Measurements from ENCODE around the gene B4GALNT3.
"Not testable (repeated sequence)": the region's sequence is repeated elsewhere in the genome, so short reads cannot be mapped to it uniquely, and the experiment has no call there.

The B4GALNT3 gene

DNA sequence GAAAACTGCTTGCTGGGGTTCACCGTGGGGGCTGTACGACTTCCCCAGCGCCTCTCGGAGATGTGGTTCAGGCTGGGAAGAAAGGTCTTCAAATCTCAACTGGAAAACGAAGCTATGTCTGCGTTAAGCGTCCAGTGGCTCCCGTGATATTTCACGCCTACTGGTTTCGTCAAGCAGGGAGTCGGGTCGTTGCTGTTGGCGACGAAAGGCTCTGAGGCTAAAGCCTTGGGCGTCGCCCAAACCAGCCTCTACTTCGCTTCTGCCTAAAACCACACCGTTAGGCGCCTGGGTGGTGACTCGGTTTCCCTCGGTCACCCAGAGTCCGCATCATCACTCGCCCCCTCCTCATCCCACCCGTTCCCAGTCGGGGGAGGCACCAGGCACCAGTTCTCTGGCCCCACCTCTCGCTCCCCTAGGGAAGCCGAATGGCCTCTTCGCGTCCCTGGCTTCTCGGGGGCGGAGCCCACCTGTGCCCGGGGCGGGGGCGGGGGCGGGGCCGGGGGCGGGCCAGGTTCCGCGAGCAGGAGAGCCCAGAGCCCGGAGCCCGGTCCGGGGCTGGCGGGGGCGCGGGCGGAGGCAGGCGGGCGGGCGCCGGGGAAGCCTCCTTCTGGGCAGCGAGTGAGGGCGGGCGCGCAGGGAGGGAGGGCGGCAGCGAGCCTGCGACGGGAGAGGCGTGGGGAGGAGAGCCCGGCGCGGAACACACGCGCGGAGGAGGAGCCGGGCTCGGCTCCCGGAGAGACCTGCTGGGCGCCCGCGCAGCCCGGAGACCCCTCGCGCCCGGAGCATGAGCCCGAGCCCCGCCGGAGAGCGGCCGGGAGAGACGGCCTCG lies at the start of gene B4GALNT3:
Gene B4GALNT3, plus strand, starts transcription at position 510 of the 829 bp plus-strand sequence. CDS start 438 bp downstream, outside the sequence.
- Mint-ChIP-seq H3K27me3 (peaks cover 46 to 54% of the 10 kb centered on the region in 2 donors), H3K9me3 (no peaks in the 10 kb centered on the region), H3K27ac (no peak within 1 kb of the TSS), H3K4me1 (peaks cover 6% of the 10 kb centered on the region in 2 donors), H3K4me3 (peak within 1 kb of the TSS; percentile 78 to 81), H3K36me3 (peaks cover 0 to 3% of the 10 kb centered on the region in 2 donors)
- no peak for DNase-seq
- ATAC-seq (replicated peaks) = peak; percentile 62 to 72

GRCh38 chr12:414859-415258 lies 44.9 kb upstream of the B4GALNT3 start:
- ATAC-seq (replicated peaks) = no peak
- no peak overlapping the region for H3K4me3 Mint-ChIP-seq
- H3K27ac Mint-ChIP-seq = peak overlapping the region; percentile 7
- H3K4me1 Mint-ChIP-seq = peaks cover 0 to 2% of the 10 kb centered on the region in 2 donors
- no peaks in the 10 kb centered on the region for H3K9me3 Mint-ChIP-seq
- DNase-seq = no peak
- no peaks in the 10 kb centered on the region for H3K27me3 Mint-ChIP-seq
- H3K36me3 Mint-ChIP-seq = peaks cover 38 to 51% of the 10 kb centered on the region in 2 donors

DNA sequence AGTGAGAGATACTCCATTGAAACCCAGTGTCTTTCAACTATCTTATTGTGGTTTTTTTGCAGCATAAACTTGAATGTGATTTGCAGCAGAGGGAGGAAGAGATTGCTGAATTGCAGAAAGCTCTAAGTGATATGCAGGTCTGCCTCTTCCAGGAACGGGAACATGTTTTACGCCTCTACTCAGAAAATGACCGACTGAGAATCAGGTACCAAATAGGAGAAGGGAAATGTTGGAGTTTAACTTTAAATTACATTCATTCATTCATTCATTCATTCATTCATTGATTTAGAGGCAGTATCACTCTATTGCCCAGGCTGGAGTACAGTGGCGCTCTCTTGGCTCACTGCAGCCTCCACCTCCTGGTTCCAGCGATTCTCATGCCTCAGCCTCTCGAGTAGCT lies 41.3 kb upstream of the B4GALNT3 start:
- Mint-ChIP-seq H3K9me3 (no peaks in the 10 kb centered on the region), H3K27ac (no peak overlapping the region), H3K4me3 (no peak overlapping the region)

GRCh38 chr12:422526-422925 lies 37.2 kb upstream of the B4GALNT3 start:
- Mint-ChIP-seq H3K4me3 (no peak overlapping the region), H3K9me3 (no peaks in the 10 kb centered on the region), H3K27me3 (no peaks in the 10 kb centered on the region), H3K36me3 (peaks cover 28 to 38% of the 10 kb centered on the region in 2 donors), H3K4me1 (no peaks in the 10 kb centered on the region), H3K27ac (peak overlapping the region; percentile 33)
- DNase-seq (no peak), ATAC-seq (replicated peaks) (no peak)

More for the DNA sequence above, 41.3 kb upstream of the B4GALNT3 start:
- ATAC-seq (replicated peaks) (no peak), DNase-seq (no peak)
- H3K36me3 Mint-ChIP-seq = peaks cover 27 to 44% of the 10 kb centered on the region in 2 donors
- H3K27me3 Mint-ChIP-seq = no peaks in the 10 kb centered on the region
- peaks cover 0 to 2% of the 10 kb centered on the region in 2 donors for H3K4me1 Mint-ChIP-seq

GRCh38 chr12:435737-436136 lies 24.0 kb upstream of the B4GALNT3 start:
- not testable (repeated sequence) for ATAC-seq (replicated peaks); H3K4me3 Mint-ChIP-seq; H3K4me1 Mint-ChIP-seq; DNase-seq; H3K27ac Mint-ChIP-seq; H3K9me3 Mint-ChIP-seq; H3K27me3 Mint-ChIP-seq
- peaks cover 33 to 55% of the 10 kb centered on the region in 2 donors for H3K36me3 Mint-ChIP-seq

GRCh38 chr12:442235-442884 lies 17.4 kb upstream of the B4GALNT3 start:
- Mint-ChIP-seq H3K27ac (no peak overlapping the region), H3K27me3 (no peaks in the 10 kb centered on the region), H3K4me3 (no peak overlapping the region), H3K4me1 (no peaks in the 10 kb centered on the region), H3K9me3 (no peaks in the 10 kb centered on the region), H3K36me3 (peaks cover 9 to 28% of the 10 kb centered on the region in 2 donors)
- no peak for ATAC-seq (replicated peaks)
- DNase-seq = no peak

- no peaks in the 10 kb centered on the region for H3K27me3 Mint-ChIP-seq
- H3K27ac Mint-ChIP-seq = no peak overlapping the region
- ATAC-seq (replicated peaks) (no peak), DNase-seq (no peak)
- H3K4me1 Mint-ChIP-seq = no peaks in the 10 kb centered on the region
- peaks cover 0 to 2% of the 10 kb centered on the region in 2 donors for H3K36me3 Mint-ChIP-seq
- H3K9me3 Mint-ChIP-seq = no peaks in the 10 kb centered on the region
- no peak overlapping the region for H3K4me3 Mint-ChIP-seq
Measured at GRCh38 chr12:447141-447540, 12.6 kb upstream of the B4GALNT3 start.

GRCh38 chr12:449203-449602 lies 10.5 kb upstream of the B4GALNT3 start:
- Mint-ChIP-seq H3K9me3 (no peaks in the 10 kb centered on the region), H3K27ac (no peak overlapping the region), H3K4me1 (peaks cover 0 to 2% of the 10 kb centered on the region in 2 donors), H3K27me3 (no peaks in the 10 kb centered on the region), H3K36me3 (no peaks in the 10 kb centered on the region), H3K4me3 (no peak overlapping the region)
- DNase-seq = no peak
- ATAC-seq (replicated peaks) = no peak

DNA sequence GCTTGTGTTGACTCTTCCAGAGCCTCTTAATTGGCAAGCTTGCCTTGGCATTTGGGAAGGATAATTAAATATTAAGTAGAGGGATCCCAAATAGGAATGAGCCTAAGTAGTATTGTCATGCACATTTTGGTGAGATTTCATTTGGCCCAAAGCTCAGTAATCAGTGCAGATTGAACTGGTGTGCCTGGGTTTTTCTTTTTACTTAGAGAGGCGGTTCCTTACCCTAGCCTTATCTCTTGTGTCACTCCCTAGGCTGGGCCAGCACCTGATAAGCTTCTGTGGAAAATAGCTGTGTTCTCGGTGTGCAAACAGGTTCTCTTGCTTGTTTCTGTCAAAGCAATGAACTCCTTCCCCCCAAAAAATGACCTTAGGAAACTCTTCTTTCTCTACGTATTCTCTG lies 9.3 kb upstream of the B4GALNT3 start:
- Mint-ChIP-seq H3K27me3 (no peaks in the 10 kb centered on the region), H3K36me3 (no peaks in the 10 kb centered on the region), H3K9me3 (no peaks in the 10 kb centered on the region), H3K4me1 (peaks cover 0 to 2% of the 10 kb centered on the region in 2 donors), H3K27ac (no peak overlapping the region), H3K4me3 (no peak overlapping the region)
- DNase-seq = no peak
- no peak for ATAC-seq (replicated peaks)

DNA sequence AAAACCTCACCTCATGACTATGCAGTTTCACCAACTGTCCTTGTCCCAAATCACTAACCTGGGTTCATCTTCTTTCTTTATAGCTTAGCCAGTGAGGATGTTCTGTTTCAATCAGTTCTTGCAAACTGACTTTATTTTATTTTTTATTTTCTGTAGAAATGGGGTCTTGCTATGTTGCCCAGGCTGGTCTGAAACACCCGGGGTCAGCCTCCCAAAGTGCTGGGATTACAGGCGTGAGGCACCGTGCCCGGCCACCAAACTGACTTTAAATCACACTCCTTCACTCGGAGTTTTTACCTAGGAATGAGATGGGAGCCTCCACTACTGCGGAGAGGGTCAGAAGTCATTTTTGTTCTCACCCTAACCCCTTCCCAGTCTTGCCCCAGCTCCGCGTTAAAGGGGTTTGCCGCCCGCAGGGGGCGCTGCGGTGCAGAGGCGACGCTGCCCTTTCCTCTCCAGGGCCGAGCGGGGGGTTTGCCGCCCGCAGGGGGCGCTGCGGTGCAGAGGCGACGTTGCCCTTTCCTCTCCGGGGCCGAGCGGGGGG lies 7.0 kb upstream of the B4GALNT3 start:
- H3K4me1 Mint-ChIP-seq = peaks cover 0 to 2% of the 10 kb centered on the region in 2 donors
- DNase-seq = peak; percentile 29
- peaks cover 2 to 4% of the 10 kb centered on the region in 2 donors for H3K27me3 Mint-ChIP-seq
- peak in 1 of 2 donors; percentile 63 for ATAC-seq (replicated peaks)
- H3K36me3 Mint-ChIP-seq = no peaks in the 10 kb centered on the region
- no peak overlapping the region for H3K27ac Mint-ChIP-seq
- H3K4me3 Mint-ChIP-seq = no peak overlapping the region
- no peaks in the 10 kb centered on the region for H3K9me3 Mint-ChIP-seq

DNA sequence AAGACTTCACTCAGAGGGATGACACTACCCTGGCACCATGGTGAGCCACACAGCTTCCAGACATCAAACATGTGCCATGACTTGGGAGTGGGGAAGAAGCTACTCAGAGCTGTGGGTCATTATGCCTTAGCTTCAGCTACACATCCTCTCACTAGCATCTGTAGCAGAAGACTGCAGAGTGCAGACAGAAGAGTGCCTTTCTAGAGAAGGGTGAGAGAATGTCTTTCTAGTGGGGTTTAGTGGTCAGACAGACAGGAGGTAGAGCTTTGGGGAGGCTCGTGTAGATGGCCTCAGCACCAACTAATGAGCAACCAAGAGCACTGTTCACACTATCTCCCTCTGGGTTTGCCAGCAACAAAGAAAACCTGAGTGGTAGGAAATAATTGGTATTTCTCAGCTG lies 4.9 kb upstream of the B4GALNT3 start:
- Mint-ChIP-seq H3K36me3 (no peaks in the 10 kb centered on the region), H3K9me3 (no peaks in the 10 kb centered on the region), H3K4me3 (no peak overlapping the region), H3K4me1 (peaks cover 0 to 4% of the 10 kb centered on the region in 2 donors), H3K27ac (no peak overlapping the region), H3K27me3 (peaks cover 17 to 20% of the 10 kb centered on the region in 2 donors)
- DNase-seq (no peak), ATAC-seq (replicated peaks) (peak; percentile 36 to 38)

DNA sequence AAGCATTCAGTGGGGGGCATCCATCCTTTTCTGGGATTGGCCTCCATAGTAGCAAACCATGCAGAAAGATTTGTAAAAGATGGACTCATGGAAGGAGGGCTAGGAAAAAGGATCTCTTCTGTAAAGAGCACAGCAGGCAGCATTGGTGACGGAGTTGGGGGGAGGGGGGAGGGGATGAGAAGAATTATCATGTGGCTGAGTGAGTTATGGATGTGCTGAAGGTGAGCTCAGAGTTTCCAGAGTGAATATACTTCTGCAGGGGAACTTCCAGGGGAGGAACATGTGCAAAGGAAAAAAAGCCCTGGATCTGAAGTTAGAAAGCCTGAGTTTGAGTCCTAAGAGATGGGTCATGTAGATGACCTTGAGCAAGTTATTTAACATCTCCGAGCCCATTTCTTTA lies 3.9 kb upstream of the B4GALNT3 start:
- Mint-ChIP-seq H3K4me3 (no peak overlapping the region), H3K9me3 (no peaks in the 10 kb centered on the region), H3K36me3 (no peaks in the 10 kb centered on the region), H3K27me3 (peaks cover 18 to 21% of the 10 kb centered on the region in 2 donors), H3K4me1 (peaks cover 2 to 4% of the 10 kb centered on the region in 2 donors), H3K27ac (no peak overlapping the region)
- ATAC-seq (replicated peaks) = no peak
- DNase-seq = no peak

GRCh38 chr12:457676-458075 lies 2.1 kb upstream of the B4GALNT3 start:
- Mint-ChIP-seq H3K4me1 (peaks cover 6% of the 10 kb centered on the region in 2 donors), H3K4me3 (no peak overlapping the region), H3K9me3 (no peaks in the 10 kb centered on the region), H3K27me3 (peaks cover 36 to 40% of the 10 kb centered on the region in 2 donors), H3K27ac (no peak overlapping the region), H3K36me3 (peaks cover 0 to 3% of the 10 kb centered on the region in 2 donors)
- DNase-seq = no peak
- ATAC-seq (replicated peaks) = no peak

DNA sequence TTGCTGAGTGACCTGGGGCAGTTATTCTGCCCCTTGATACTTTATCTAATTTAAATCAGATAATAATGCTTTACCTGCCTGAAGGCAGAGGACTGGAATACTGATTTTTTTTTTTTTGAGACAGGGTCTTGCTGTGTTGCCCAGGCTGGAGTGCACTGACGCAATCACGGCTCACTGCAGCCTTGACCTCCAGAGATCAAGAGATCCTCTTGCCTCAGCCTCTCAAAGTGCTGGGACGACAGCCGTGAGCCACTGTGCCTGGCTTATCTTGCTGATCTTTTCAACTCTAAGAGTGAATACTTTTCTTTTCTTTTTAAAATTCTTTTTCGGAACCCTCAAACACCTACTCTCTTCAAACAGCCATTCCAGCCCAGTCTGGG lies 699 bp upstream of the B4GALNT3 start:
- H3K27ac Mint-ChIP-seq = no peak overlapping the region
- no peaks in the 10 kb centered on the region for H3K9me3 Mint-ChIP-seq
- peaks cover 0 to 3% of the 10 kb centered on the region in 2 donors for H3K36me3 Mint-ChIP-seq
- peaks cover 46 to 52% of the 10 kb centered on the region in 2 donors for H3K27me3 Mint-ChIP-seq
- ATAC-seq (replicated peaks) = no peak
- DNase-seq = no peak
- peaks cover 6% of the 10 kb centered on the region in 2 donors for H3K4me1 Mint-ChIP-seq
- H3K4me3 Mint-ChIP-seq = peak overlapping the region; percentile 58 to 62

All from stimulated activated naive B cell treated with anti-CD40 and anti-IgM and Interleukin-4, amounts not matched to agents 10 μg/mL and 1 μg/mL and 100 μg/mL, for 72 hours (primary cell).